ENCODE results near the gene CDRT15L2. TPM values are rescaled to one million over a fixed set of nuclear protein-coding genes. Genes with fewer than 3 reads are reported as not detected.
"Not testable (repeated sequence)": the region's sequence is repeated elsewhere in the genome, so short reads cannot be mapped to it uniquely, and the experiment has no call there.

Gene CDRT15L2
- total RNA-seq, 1 donor from 2014 or later: not detected

DNA sequence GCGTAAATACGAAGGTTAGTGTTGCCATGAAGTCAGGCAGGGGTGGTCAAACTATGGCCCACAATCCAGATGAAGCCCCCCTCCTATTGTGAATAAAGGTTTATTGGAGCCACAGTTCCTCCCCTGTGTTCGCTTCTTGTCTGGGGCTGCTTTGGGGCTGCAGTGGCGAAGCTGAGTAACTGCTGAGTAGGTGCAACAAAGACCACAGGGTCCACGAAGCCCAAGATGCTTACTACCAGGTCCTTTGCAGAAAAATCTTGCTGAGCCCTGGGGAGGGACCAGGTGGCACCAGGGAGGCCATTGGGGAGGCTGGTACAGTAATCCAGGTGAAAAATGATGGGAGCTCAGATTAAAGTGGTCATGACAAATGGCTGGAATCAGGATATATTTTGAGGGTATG is 21.4 kb upstream of the CDRT15L2 start:
- H3K27me3 Mint-ChIP-seq (ENCODE audit: low read depth); H3K36me3 Mint-ChIP-seq (ENCODE audit: low read depth); H3K9me3 Mint-ChIP-seq; H3K4me3 Mint-ChIP-seq (ENCODE audit: low read depth); intact Hi-C loops (cut with micrococcal nuclease); H3K27ac Mint-ChIP-seq; H3K4me1 Mint-ChIP-seq (ENCODE audit: low read depth); DNase-seq (ENCODE audit: low spot score): not testable (repeated sequence)

DNA sequence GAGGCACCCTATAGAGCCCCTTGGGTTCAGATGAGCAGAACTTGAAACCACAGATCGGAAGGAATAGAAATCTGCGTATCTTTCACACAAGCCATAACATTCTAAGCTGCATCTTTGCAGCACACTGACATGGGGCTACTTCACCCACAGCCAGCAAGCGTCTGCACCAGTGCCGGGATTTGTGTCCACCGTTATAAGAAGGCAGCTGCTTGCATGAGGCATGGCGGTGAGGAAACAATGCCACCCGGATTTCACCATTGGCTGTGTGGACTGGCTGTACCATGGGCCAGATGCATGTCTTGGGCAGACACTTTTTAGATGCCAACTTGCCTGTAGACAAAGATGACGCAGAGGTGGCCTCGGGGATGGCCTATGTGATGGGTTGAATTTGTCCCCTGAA is 20.5 kb upstream of the CDRT15L2 start:
- H3K4me3 Mint-ChIP-seq (ENCODE audit: low read depth); H3K9me3 Mint-ChIP-seq; H3K27ac Mint-ChIP-seq; H3K27me3 Mint-ChIP-seq (ENCODE audit: low read depth); intact Hi-C loops (cut with micrococcal nuclease); DNase-seq (ENCODE audit: low spot score); H3K4me1 Mint-ChIP-seq (ENCODE audit: low read depth); H3K36me3 Mint-ChIP-seq (ENCODE audit: low read depth): not testable (repeated sequence)

DNA sequence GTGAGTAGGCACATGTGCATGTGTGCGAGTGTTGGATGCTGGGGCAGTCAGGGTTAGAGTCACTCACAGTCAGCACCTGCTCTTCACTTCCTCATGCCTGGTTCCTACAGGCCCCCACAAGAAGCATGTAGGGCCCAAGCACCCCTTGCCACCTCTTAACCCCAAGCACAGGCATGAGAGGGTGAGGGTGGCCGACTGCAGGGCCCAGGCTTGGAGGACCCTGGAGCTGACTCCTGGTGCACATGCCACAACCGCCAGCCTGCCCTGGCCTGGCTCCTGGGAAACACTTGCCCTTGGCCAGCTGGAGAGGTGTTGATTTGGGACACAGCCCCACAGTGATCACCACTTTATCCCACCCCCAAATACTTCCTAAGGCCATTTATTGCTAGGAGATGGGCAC is 16.9 kb upstream of the CDRT15L2 start:
- intact Hi-C loops (cut with micrococcal nuclease): no loop called here
- no peak for DNase-seq (ENCODE audit: low spot score)
- Mint-ChIP-seq H3K27me3 (ENCODE audit: low read depth) (peaks cover 4% of the 10 kb centered on the region), H3K4me3 (ENCODE audit: low read depth) (no peak overlapping the region), H3K4me1 (ENCODE audit: low read depth) (no peaks in the 10 kb centered on the region), H3K27ac (no peak overlapping the region), H3K9me3 (no peaks in the 10 kb centered on the region), H3K36me3 (ENCODE audit: low read depth) (no peaks in the 10 kb centered on the region)

DNA sequence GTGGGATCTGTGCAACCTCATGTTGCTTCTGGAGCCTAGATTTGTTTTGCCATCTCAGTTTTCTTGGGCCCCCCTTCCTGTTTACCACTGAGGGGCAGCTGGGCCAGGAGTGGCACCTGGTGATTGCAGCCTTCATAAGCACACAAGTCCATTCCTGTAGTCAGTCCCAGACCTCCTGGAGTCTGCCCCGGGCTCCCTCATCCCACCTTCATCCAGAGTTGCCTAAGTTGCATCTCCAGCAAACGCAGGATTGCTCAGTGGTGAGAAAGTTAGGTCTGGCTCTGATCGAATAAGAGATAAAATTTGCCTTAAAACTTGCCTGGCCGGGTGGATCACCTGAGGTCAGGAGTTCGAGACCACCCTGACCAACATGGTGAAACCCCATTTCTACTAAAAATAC is 14.3 kb upstream of the CDRT15L2 start:
- DNase-seq (ENCODE audit: low spot score); H3K36me3 Mint-ChIP-seq (ENCODE audit: low read depth); H3K4me3 Mint-ChIP-seq (ENCODE audit: low read depth); H3K27ac Mint-ChIP-seq; H3K27me3 Mint-ChIP-seq (ENCODE audit: low read depth); H3K9me3 Mint-ChIP-seq; H3K4me1 Mint-ChIP-seq (ENCODE audit: low read depth); intact Hi-C loops (cut with micrococcal nuclease): not testable (repeated sequence)

DNA sequence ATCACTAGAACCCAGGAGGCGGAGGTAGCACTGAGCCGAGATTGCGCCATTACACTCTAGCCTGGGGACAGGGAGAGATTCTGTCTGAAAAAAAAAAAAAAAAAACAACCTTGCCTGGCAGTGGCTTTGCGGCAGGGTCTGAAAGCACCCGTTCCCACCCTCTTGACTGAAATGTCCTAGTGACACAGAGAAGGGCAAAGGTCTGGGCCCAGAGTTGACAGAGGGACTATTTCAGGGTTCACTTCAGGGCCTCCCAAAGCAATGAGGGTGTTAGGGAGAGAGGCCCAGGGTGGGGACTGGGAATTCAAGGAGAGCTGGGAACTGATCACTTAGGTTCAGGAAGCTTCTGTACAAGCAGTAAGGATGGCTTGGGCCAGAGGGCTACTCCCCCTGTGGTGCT is 13.8 kb upstream of the CDRT15L2 start:
- intact Hi-C loops (cut with micrococcal nuclease): no loop called here
- Mint-ChIP-seq H3K4me1 (ENCODE audit: low read depth) (no peaks in the 10 kb centered on the region), H3K9me3 (no peaks in the 10 kb centered on the region), H3K27ac (no peak overlapping the region), H3K36me3 (ENCODE audit: low read depth) (no peaks in the 10 kb centered on the region), H3K27me3 (ENCODE audit: low read depth) (peaks cover 2% of the 10 kb centered on the region), H3K4me3 (ENCODE audit: low read depth) (no peak overlapping the region)
- DNase-seq (ENCODE audit: low spot score): no peak

DNA sequence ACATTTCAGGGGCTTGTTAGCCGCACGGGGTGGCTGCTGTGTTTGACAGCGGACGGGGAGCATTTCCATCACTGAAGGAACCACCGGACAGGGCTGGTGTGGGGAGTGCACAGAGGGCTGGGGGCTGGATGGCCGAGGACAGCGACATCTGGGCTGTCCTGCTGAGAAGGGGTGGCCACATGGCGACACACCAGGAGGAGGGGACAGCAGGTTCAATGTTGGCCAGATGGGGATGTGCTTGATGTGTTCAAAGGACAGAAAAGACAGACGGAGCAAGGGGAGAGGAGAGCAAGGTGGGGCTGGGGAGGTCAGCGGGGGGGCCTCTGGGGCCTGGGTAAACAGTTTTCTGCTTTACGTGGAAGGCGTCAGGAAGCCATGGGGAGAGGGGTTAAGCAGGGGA is 12.8 kb upstream of the CDRT15L2 start:
- H3K9me3 Mint-ChIP-seq; H3K36me3 Mint-ChIP-seq (ENCODE audit: low read depth); H3K4me1 Mint-ChIP-seq (ENCODE audit: low read depth); H3K27ac Mint-ChIP-seq; H3K27me3 Mint-ChIP-seq (ENCODE audit: low read depth); DNase-seq (ENCODE audit: low spot score); H3K4me3 Mint-ChIP-seq (ENCODE audit: low read depth); intact Hi-C loops (cut with micrococcal nuclease): not testable (repeated sequence)

DNA sequence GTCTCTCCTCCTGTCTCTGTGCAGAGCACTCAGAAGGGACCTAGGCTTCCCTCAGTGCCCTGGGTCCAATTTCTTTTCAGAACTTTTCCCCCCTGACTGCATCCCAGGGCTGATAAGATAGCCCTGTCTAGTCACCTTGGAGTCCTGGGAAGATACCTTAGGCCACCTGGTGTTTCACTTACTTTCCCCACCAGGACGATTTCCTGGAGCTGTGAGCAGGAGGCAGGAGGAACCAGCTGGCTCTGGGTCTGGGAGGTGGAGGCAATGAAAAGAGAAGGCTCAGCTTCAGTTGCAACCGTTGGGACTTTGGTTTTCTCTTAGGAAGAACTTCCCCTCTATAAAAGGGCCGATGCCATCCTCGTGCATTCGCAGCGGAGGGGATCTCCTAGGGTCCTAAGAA is 12.1 kb upstream of the CDRT15L2 start:
- H3K9me3 Mint-ChIP-seq; H3K4me1 Mint-ChIP-seq (ENCODE audit: low read depth); intact Hi-C loops (cut with micrococcal nuclease); H3K27ac Mint-ChIP-seq; DNase-seq (ENCODE audit: low spot score); H3K4me3 Mint-ChIP-seq (ENCODE audit: low read depth); H3K27me3 Mint-ChIP-seq (ENCODE audit: low read depth); H3K36me3 Mint-ChIP-seq (ENCODE audit: low read depth): not testable (repeated sequence)

DNA sequence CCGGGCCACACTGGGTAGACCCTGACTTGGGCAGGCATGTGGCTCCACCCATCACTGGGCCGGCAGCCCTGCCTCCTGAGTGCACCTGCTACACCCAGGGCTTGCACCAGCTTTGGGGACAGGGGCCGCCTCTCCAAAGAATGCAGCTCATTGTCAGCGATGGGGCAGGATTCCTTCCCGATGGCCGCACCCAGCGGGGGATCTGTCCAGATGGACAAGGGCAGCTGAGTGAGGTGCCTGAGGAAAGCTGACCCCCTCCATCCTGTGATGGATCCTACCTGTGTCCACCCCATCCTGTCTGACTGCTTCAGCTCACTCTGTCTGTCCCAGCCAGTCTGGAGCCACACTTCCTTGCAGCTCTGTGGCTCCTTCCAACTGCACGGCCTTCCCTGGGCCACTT is 10.9 kb upstream of the CDRT15L2 start:
- DNase-seq (ENCODE audit: low spot score); H3K27ac Mint-ChIP-seq; H3K27me3 Mint-ChIP-seq (ENCODE audit: low read depth); H3K36me3 Mint-ChIP-seq (ENCODE audit: low read depth); H3K4me3 Mint-ChIP-seq (ENCODE audit: low read depth); H3K9me3 Mint-ChIP-seq; intact Hi-C loops (cut with micrococcal nuclease); H3K4me1 Mint-ChIP-seq (ENCODE audit: low read depth): not testable (repeated sequence)

DNA sequence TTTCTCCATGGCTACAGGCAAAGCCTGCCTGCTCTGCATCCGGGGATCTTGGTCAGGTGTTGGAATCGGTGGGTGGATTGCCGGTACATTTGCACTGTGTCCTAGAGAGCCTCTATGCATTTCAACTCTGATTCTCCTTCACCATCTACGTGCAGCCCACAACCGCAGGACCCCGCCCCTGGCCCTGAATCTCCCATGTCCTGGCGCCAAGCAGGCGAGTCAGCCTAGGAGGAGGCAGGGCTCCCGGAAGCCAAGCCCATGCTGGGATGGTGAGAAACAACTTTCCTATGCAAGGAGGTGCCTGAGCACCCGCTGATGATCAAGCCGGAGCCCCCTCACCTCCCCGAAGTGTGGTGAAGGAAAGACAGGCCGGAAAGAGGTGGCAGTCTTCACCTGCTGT is 7.9 kb upstream of the CDRT15L2 start:
- H3K27me3 Mint-ChIP-seq (ENCODE audit: low read depth); H3K27ac Mint-ChIP-seq; H3K36me3 Mint-ChIP-seq (ENCODE audit: low read depth); H3K4me1 Mint-ChIP-seq (ENCODE audit: low read depth); H3K4me3 Mint-ChIP-seq (ENCODE audit: low read depth); H3K9me3 Mint-ChIP-seq; intact Hi-C loops (cut with micrococcal nuclease); DNase-seq (ENCODE audit: low spot score): not testable (repeated sequence)

DNA sequence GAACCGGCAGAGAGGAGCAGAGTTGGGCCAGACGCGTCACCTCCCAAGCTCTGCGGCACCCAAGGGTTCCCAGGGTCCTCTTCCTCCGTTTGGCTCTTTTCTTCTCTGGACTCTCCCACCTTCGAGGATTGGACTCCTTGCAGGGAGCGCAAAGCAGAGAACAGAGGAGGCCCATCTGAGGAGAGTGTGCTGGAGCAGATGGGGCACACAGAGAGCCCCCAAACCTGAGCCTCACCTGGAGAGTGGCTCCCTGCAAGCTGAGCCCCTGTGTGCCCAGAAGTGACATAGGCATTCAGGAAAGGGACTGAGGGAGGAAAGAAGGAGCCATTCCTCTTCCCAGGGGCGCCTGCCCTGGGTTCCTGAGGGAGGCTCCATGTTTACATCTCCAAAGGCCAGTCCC is 6.3 kb upstream of the CDRT15L2 start:
- H3K27ac Mint-ChIP-seq; H3K27me3 Mint-ChIP-seq (ENCODE audit: low read depth); H3K4me1 Mint-ChIP-seq (ENCODE audit: low read depth); H3K9me3 Mint-ChIP-seq; DNase-seq (ENCODE audit: low spot score); H3K36me3 Mint-ChIP-seq (ENCODE audit: low read depth); H3K4me3 Mint-ChIP-seq (ENCODE audit: low read depth); intact Hi-C loops (cut with micrococcal nuclease): not testable (repeated sequence)

DNA sequence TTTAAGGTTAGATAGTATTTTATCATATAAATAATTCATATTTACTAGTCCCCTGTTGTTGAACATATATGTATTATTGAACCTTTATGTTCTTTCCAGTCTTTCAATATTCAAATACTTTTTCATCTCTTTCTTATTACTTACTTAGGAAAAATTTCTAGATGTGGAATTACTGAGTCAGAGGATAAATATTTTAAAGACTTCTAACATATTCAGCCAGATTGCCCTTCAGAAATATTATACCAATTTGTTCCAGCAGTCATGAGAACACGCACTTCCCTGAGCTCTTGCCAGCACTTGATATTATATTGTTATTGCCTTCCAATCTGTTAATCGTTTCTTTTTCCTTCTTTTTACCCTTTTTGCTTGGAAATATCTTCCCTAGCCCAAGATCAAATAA is 4.5 kb upstream of the CDRT15L2 start:
- intact Hi-C loops (cut with micrococcal nuclease); H3K9me3 Mint-ChIP-seq; H3K36me3 Mint-ChIP-seq (ENCODE audit: low read depth); H3K4me1 Mint-ChIP-seq (ENCODE audit: low read depth); H3K27ac Mint-ChIP-seq; H3K27me3 Mint-ChIP-seq (ENCODE audit: low read depth); H3K4me3 Mint-ChIP-seq (ENCODE audit: low read depth); DNase-seq (ENCODE audit: low spot score): not testable (repeated sequence)

DNA sequence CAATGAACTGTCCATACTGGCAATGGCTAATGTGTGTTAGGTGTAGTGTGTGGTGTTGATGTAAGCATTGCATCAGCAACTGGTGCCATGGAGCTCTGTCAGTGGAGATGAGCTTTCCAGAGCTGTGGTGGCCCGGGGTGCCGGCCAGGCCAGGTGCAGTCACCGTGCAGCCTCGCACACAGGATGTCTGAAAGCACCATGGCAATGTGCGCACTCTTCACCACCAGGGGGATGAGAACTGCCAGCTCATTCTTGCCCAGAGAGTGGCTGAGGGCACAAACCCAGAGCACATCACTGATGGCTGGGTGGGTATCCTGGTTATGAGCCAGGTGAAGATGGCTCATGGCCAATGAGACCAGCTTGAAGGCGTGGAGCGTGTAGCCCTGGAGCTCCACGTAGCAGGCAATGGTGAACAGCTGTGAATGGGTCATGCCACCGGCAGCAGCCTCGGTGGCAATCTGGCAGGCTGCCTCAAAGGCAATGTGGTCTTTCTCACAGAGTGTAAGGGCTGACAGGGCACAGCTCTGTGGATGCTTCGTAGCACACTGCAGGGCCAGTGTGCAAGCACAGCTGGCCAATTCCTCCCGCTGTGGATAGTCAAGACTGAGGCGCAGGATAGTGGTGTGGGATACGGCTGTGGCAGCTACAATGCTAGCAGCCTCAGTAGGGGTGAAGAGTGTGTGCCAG is 4.5 kb downstream of the CDRT15L2 start:
- H3K27me3 Mint-ChIP-seq (ENCODE audit: low read depth); H3K4me1 Mint-ChIP-seq (ENCODE audit: low read depth); H3K4me3 Mint-ChIP-seq (ENCODE audit: low read depth); intact Hi-C loops (cut with micrococcal nuclease); H3K36me3 Mint-ChIP-seq (ENCODE audit: low read depth); H3K9me3 Mint-ChIP-seq; DNase-seq (ENCODE audit: low spot score); H3K27ac Mint-ChIP-seq: not testable (repeated sequence)

DNA sequence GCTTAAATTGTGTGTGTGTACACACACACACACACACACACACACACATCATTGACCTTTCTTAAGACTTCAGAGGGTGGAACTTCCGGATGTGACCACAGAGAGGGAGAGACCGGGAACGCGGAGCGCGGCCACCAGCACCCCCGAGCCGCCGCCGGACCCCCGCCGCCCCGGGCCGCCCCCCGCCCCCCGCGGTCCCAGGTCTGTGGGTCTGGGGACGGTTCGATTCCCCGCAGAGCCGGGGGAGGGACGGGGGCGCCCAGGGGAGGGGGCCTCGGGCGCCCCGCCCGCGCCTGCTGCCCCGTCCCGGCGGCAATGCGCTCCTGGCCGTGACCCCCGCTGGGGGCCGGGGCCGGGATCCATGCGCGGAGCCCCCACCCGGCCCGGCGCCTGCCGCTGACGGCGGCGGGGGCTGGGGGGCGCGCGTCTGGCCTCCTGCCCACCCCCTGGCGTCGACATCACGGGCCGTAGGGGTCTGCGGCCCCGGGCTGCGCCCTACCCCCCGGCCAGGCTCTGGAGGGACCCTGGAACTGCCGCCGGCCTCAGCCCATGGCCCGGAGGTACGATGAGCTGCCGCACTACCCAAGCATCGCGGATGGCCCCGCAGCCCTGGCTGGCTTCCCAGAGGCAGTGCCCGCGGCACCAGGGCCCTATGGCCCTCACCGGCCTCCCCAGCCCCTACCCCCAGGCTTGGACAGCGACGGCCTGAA is 9.4 kb downstream of the CDRT15L2 start:
- H3K9me3 Mint-ChIP-seq; intact Hi-C loops (cut with micrococcal nuclease); H3K36me3 Mint-ChIP-seq (ENCODE audit: low read depth); H3K4me3 Mint-ChIP-seq (ENCODE audit: low read depth); H3K27ac Mint-ChIP-seq; DNase-seq (ENCODE audit: low spot score); H3K4me1 Mint-ChIP-seq (ENCODE audit: low read depth): not testable (repeated sequence)
- H3K27me3 Mint-ChIP-seq (ENCODE audit: low read depth): peaks cover 16% of the 10 kb centered on the region

DNA sequence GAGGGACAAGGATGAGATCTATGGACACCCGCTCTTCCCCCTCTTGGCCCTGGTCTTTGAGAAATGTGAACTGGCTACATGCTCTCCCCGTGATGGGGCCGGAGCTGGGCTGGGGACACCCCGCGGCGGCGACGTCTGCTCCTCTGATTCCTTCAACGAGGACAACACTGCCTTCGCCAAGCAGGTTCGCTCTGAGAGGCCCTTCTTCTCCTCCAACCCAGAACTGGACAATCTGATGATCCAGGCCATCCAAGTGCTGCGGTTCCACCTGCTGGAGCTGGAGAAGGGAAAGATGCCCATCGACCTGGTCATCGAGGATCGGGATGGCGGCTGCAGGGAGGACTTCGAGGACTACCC is 9.9 kb downstream of the CDRT15L2 start:
- H3K36me3 Mint-ChIP-seq (ENCODE audit: low read depth); H3K27ac Mint-ChIP-seq; H3K4me1 Mint-ChIP-seq (ENCODE audit: low read depth); H3K4me3 Mint-ChIP-seq (ENCODE audit: low read depth); H3K9me3 Mint-ChIP-seq; DNase-seq (ENCODE audit: low spot score); intact Hi-C loops (cut with micrococcal nuclease): not testable (repeated sequence)
- H3K27me3 Mint-ChIP-seq (ENCODE audit: low read depth): peaks cover 16% of the 10 kb centered on the region
